ENCODE data around the gene SLC6A18.

SLC6A18 gene

GRCh38 chr5:1208743-1209488, 16.3 kb upstream of the SLC6A18 start:
- Histone ChIP-seq H3K36me3 (ENCODE audit: control insufficient read depth in 2 of 2, insufficient read depth in 1 of 2, low read length in 2 of 2) (no peaks in the 10 kb centered on the region), H3K4me3 (ENCODE audit: low read depth, low read length) (no peak overlapping the region), H3K4me1 (ENCODE audit: control insufficient read depth, insufficient read depth, low read length) (no peaks in the 10 kb centered on the region), H3K27ac (ENCODE audit: extremely low read depth, low read depth, low read length) (no peak overlapping the region), H3K9me3 (ENCODE audit: control insufficient read depth, insufficient read depth, low read depth, low read length) (no peaks in the 10 kb centered on the region)
- TF ChIP-seq GLI2 (tag by site-specific recombination; IDR thresholded peaks at IDR 0.05; ENCODE audit: borderline replicate concordance, low read depth) (no peak), ZNF23 (tag by site-specific recombination; IDR thresholded peaks at IDR 0.05; ENCODE audit: borderline replicate concordance) (no peak), ZSCAN18 (tag by site-specific recombination; IDR thresholded peaks at IDR 0.05) (no peak), ZNF654 (tag by site-specific recombination; IDR thresholded peaks at IDR 0.05; ENCODE audit: low read depth) (0 out of 2 replicates have a peak, but pooled peaks have one; percentile 10), IKZF3 (tag by site-specific recombination; IDR thresholded peaks at IDR 0.05) (no peak), KLF9 (tag by site-specific recombination; IDR thresholded peaks at IDR 0.05; ENCODE audit: low read depth) (no peak), ZBTB17 (tag by site-specific recombination; IDR thresholded peaks at IDR 0.05) (no peak), ZBTB7A (tag by site-specific recombination; IDR thresholded peaks at IDR 0.05; ENCODE audit: low read depth) (no peak), ZNF239 (tag by site-specific recombination; IDR thresholded peaks at IDR 0.05) (no peak)
- CTCF ChIA-PET = interaction anchor here (1.2 kb wide), 1 partner anchor 172 kb away, joined by 3 read pairs; no protein-coding TSS in a partner anchor
- POLR2A ChIA-PET = interaction anchor here (1.2 kb wide), 1 partner anchor 21 kb away, joined by 3 read pairs; no protein-coding TSS in a partner anchor

GRCh38 chr5:1209489-1209852, 15.7 kb upstream of the SLC6A18 start:
- Histone ChIP-seq H3K27ac (ENCODE audit: extremely low read depth, low read depth, low read length) (no peak overlapping the region), H3K4me3 (ENCODE audit: low read depth, low read length) (no peak overlapping the region), H3K4me1 (ENCODE audit: control insufficient read depth, insufficient read depth, low read length) (no peaks in the 10 kb centered on the region), H3K9me3 (ENCODE audit: control insufficient read depth, insufficient read depth, low read depth, low read length) (no peaks in the 10 kb centered on the region), H3K36me3 (ENCODE audit: control insufficient read depth in 2 of 2, insufficient read depth in 1 of 2, low read length in 2 of 2) (no peaks in the 10 kb centered on the region)
- CTCF ChIA-PET = interaction anchor here (0.6 kb wide), 1 partner anchor 193 kb away, joined by 3 read pairs; no protein-coding TSS in a partner anchor
- POLR2A ChIA-PET = no interaction called here
- TF ChIP-seq GLIS2 (tag by site-specific recombination; IDR thresholded peaks at IDR 0.05) (no peak), ZNF184 (tag by site-specific recombination; IDR thresholded peaks at IDR 0.05) (no peak), ZNF398 (tag by site-specific recombination; IDR thresholded peaks at IDR 0.05) (peak; percentile 13; the same call in 1 of the 2 replicates), ZNF629 (tag by site-specific recombination; IDR thresholded peaks at IDR 0.05) (no peak), KLF1 (tag by site-specific recombination; IDR thresholded peaks at IDR 0.05) (no peak), ZNF366 (tag by site-specific recombination; conservative IDR thresholded peaks at IDR 0.05) (peak; percentile 76), PRDM2 (tag by site-specific recombination; IDR thresholded peaks at IDR 0.05; ENCODE audit: borderline replicate concordance) (no peak), ZNF596 (tag by site-specific recombination; IDR thresholded peaks at IDR 0.05) (peak; percentile 71), PRDM1 (tag by site-specific recombination; IDR thresholded peaks at IDR 0.05) (peak; percentile 56)
